Measurements from ENCODE around the gene CMIP.
"Not testable (repeated sequence)": the region's sequence is repeated elsewhere in the genome, so short reads cannot be mapped to it uniquely, and the experiment has no call there.

CMIP gene

DNA sequence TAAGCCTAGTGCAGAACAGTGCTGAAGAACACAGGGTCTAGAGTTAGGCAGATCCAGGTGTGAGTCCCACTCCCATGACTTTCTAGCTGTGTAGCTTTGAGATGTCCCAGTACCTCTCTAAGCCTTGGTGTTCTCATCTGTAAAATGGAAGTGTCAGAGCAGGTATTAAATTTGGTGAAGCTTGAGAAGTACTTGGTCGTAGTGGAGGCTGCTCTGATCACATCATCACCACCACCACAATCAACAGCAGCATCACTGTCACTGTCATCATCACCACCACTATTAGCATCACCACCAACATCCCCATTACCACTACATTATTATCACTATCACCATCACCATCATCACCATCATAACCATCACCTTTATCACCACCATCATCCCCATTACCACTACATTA lies 132.1 kb downstream of the CMIP start:
- in situ Hi-C loops (cut with HindIII; ENCODE audit: low sequenced_read_pairs), result no loop called here

DNA sequence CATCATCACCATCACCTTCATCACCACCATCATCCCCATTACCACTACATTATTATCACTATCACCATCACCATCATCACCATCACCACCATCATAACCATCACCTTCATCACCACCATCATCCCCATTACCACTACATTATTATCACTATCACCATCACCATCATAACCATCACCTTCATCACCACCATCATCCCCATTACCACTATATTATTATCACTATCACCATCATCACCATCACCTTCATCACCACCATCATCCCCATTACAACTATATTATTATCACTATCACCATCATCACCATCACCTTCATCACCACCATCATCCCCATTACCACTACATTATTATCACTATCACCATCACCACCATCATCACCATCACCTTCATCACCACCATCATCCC lies 132.7 kb downstream of the CMIP start:
- in situ Hi-C loops (cut with HindIII; ENCODE audit: low sequenced_read_pairs), result not testable (repeated sequence)

DNA sequence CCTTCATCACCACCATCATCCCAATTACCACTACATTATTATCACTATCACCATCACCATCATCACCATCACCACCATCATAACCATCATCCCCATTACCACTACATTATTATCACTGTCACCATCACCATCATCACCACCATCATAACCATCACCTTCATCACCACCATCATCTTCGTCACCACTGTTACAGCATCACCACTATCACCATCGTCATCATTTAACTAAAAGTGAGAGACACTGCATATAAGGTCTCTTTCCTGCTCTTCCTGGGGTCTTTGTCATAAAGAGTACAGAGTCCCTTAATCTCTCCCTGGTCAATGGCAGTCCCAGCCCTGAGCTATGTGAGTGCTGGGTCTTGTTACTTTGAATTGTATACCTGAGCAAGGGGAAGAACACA lies 133.5 kb downstream of the CMIP start:
- in situ Hi-C loops (cut with HindIII; ENCODE audit: low sequenced_read_pairs), result no loop called here

DNA sequence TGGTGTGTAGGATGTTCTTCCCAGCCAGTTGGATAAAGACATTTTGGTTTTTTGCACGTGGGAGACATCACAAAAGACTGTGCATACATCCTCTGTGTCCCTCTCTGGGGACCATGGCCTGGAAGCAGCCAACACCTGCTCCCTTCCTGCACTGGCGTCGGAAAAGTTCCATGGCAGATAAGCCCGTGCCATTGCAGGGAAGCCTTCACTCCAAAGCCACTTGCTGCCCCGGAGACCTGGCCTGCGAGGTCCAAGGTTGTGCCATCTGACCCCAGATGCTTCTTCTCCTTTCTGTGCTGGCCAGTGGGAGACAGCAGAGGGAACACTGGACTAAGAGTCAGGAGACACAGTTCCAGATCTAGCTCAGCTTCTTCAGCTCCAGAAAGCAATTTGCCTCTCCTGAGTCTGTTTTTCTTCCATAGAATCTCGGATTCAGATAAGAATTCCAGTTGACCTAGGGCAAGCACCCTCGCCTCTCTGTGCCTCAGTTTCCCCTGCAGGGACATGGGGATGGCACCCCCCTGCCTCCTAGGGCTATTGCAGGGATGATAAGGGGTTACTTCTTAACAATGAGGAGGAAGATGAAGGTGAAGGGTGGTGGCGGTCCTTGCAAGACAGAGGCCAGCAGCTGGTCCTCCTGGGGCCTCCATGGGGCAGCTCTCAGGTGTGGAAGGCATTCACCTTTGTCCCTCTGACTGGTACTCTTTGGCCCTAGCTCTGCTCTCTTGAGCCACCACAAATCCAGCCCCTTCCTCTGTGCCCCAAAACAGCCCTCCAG lies 134.2 kb downstream of the CMIP start:
- in situ Hi-C loops (cut with HindIII; ENCODE audit: low sequenced_read_pairs), result no loop called here

DNA sequence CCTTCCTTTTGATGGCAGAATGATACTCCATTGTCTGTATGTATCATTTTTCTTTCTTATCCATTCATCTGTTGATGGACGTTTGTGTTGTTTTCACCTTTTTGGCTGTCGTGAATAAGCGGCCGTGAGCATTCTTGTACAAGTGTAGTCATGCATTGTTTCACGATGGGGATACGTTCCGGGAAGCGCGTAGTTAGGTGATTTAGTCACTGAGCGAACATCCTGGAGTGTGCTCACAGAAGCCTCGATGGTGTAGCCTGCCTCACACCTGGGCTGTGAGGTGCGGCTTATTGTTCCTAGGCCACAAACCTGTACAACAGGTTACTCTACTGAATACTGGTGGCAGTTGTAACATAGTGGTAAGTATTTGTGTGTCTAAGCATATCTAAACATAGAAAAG lies 136.5 kb downstream of the CMIP start:
- in situ Hi-C loops (cut with HindIII; ENCODE audit: low sequenced_read_pairs), result no loop called here

DNA sequence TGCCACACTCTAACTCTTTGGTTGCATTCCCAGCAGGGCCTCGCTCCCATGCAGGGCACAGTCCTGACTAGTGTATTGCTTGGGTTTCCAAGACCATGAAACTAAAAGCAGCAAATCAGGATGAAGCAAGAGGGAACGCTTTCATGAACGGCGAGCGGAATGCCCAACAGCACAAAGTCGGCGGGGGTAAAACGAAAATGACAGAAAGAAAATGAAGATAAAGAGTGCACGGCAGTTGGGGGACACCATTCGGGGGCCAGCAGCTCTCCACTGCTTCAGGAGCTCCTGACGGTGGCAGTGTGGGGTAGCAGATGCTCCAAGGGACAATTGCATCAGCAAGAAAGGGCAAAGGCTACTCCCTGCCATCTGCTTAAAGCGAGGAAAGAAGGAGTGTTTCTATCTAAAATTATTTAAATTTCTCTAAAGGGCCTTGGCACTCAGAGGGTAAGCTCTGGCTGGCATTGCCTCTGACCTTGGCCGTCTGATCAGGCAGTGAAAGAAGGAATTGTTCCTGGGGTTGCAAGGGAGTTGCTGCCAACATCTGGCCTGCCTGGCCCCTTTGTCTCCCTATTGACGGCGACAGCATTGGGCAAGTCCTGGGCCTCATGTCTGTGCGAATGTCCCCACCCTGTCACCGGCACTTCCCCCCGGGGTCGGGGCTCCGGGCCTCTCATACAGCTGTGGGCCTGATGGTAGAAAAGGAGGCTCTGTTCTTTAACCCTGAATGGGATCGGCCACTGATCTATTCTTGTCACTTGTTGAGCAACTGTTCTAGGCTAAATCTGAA lies 138.2 kb downstream of the CMIP start:
- in situ Hi-C loops (cut with HindIII; ENCODE audit: low sequenced_read_pairs), result no loop called here

DNA sequence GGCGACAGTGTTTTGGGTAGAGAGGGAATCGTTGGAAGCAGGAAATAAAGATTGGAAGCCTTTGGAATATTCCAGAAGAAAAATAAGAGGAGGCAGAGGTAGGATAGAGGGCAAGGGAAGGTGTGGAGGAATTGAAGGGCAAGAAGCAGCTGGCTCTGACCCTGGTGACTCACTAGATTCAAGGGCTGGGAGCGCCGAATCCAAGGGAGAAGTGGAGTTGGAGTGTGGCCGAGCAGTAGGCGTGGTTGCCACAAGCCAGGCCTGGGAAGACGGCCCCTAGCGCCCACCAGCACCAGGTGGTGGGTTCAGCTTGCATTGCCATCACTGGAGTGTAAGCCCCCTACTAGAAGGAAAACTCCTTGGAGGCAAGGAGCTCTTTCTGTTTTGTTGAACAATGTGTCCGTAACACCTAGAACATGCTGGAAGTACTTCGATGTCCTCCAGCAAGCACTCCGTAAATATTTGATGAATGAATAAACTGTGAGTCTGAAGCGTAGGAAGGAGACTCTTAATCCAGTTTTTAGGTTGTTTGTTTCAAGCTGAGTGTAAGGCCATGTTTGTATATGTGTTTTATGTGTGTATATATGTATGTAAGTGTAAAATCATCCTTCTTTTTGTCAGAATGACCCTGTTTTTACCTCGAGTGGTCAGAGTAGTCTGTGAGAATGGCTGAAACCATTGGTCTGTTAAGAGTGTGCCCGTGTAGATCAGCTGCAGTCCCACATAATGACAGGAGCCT lies 139.5 kb downstream of the CMIP start:
- in situ Hi-C loops (cut with HindIII; ENCODE audit: low sequenced_read_pairs), result no loop called here

DNA sequence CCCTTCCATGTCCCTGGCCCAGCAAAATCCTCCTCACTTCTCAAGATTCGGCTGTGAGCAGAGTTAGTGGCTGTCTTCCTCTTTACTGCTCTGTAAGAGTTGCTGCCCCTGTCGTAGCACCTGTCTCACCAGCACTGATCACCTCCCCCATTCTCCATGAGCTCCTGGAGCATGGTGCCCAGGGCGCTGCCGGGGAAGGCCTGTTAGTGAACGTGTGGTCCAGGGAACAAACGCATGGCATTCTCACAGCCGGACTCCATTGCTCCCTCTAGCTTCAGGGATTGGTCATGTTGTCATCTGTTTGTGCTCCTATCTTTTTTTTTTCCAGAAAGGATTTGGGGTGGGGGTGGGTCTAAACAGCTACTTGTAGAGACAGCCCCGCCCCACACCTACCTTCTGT lies 141.2 kb downstream of the CMIP start:
- in situ Hi-C loops (cut with HindIII; ENCODE audit: low sequenced_read_pairs), result loop anchor here (5.0 kb wide), 2 partner anchors 37 to 93 kb away; no protein-coding TSS in a partner anchor

DNA sequence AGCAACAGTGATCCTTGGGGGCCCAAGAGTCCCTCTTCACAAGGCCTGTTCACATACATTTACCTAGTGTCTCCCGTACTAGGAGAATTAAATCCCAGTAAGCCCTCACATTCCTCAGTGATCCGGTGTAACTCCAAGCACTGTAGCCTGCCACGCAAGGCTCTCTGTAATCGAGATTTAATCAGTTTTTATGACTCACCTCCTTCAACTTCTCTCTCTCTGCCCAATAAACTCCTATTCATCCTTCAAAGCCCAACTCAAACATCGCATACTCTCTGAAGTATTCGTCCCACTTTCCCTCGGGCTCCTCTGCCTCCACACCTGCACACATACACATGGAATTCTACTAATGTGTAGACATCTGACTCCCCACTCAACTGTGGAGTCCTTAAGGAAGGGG lies 141.8 kb downstream of the CMIP start:
- in situ Hi-C loops (cut with HindIII; ENCODE audit: low sequenced_read_pairs), result loop anchor here (5.0 kb wide), 2 partner anchors 36 to 94 kb away; no protein-coding TSS in a partner anchor

DNA sequence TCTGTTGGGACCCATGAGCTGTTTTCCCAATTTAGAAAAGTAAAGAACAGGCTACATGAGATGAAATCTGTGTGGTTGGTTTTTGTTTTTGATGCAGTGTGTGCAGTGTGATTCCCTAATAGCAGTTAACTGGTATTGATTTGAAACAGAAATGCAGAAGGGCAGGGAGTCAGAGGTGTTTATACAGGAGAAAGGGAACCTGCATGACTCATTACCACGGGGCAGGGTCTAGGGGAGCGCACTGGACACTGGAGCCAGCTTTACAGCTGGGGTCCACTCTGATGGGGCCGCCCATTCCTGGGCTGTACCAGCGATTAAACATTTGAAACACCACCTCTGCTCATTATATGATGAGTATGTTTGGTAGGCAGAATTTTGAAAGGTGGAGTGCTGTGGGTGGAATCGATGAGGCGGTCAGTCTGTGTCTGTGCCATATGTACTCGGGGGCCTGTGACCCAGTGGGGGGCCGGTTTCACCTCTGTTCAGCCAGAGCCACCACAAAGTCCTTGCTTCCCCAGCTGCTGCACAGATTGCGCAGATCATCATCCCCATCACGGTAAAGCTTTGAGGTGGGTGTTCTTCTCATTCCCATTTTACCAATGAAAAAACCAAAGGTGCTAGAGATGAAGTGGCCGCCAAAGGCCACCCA lies 142.5 kb downstream of the CMIP start:
- in situ Hi-C loops (cut with HindIII; ENCODE audit: low sequenced_read_pairs), result loop anchor here (5.0 kb wide), 2 partner anchors 35 to 95 kb away; no protein-coding TSS in a partner anchor

DNA sequence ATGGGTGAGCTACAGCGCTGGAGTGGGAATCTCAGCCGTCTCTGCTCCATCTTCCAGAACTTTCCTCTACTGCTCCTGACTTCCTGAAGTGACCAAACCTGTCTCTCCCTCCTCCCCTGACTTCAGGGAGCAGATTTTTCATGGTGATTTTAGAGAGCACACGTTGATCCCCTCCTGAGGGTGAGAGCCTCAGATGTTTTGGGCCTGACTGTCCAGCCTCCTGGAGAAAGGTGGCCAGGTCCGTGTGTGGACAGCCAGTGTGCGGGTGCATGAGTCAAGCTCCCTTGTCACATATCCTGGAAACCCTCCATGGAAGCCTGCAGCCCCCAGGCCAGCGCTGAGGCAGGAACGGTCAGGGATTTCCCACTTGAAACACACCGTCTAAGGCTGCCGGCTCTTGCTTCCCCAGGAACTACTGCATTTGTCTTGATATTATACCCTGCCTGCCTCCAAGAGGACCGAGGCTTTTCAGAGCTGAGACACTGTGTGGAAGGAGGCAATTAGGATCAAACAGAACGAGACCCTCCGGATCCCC lies 143.1 kb downstream of the CMIP start:
- in situ Hi-C loops (cut with HindIII; ENCODE audit: low sequenced_read_pairs), result loop anchor here (5.0 kb wide), 2 partner anchors 35 to 95 kb away; no protein-coding TSS in a partner anchor

DNA sequence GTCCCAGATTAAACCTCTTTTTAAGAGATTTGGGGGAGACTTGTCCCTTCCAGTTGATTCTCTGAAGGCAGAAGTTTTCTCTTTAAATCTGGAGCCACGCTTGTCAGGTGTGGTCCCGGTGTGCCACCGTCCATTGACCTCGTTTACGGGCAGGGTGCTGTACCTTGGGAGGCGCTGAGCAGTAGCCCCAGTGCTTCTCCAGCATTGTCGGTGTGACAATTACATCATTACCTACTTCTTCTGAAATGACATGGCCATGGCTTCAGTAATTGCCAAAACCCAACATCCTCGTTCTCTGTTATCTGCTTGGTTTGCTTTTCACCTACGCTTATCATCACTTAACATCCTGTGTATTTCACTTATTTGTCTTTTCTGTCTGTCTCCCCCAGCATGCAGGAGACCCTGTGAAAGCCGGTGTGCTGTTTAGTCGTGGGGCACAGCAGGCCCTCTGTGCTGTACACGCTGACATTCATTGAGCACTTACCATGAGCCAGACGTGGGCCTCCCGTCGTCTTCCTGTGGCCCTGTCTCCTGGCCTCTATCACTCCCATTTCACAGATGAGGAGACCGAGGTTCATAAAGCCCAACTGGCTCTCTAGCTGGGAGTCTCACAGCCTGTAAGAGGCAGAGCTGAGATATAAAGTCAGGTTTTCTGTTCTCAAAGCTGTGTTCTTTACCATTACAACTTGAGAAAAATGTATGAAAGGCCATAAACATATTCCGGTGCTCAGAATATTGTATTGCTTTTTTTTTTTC lies 143.9 kb downstream of the CMIP start:
- in situ Hi-C loops (cut with HindIII; ENCODE audit: low sequenced_read_pairs), result loop anchor here (5.0 kb wide), 2 partner anchors 34 to 96 kb away; no protein-coding TSS in a partner anchor

DNA sequence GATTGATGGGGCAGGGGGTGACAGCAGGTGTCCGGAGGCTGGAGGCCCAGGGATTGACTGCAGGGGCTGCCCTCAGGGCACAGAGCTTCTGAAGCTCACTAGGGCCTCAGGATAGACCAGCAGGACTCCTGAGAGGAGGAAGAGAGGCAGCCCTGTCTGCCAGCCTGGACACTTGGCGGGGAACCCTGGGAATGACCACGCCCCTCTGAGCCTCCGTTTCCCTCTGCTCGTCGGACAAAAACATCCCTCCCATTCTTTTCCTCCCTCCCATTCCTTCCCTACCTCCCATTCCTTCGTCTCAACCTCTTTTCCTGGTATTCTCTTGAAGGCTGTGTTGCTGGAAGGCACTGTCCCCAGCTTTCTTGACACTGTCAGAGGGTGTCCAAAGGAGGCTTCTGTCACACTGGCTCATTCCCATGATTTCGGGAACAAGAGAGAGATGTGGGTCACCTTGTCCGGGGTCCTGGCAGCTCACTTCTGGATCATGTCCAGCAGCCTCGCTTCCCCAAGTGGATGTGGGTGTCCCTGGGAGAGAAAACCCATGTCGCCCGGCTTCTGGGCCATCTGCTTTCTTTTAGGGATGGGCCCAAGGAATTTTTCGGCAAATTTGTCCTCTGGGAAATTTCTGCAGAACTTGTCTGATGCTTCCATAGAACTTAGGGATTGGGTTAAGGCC lies 145.5 kb downstream of the CMIP start:
- in situ Hi-C loops (cut with HindIII; ENCODE audit: low sequenced_read_pairs), result loop anchor here (5.0 kb wide), 2 partner anchors 32 to 98 kb away; no protein-coding TSS in a partner anchor

DNA sequence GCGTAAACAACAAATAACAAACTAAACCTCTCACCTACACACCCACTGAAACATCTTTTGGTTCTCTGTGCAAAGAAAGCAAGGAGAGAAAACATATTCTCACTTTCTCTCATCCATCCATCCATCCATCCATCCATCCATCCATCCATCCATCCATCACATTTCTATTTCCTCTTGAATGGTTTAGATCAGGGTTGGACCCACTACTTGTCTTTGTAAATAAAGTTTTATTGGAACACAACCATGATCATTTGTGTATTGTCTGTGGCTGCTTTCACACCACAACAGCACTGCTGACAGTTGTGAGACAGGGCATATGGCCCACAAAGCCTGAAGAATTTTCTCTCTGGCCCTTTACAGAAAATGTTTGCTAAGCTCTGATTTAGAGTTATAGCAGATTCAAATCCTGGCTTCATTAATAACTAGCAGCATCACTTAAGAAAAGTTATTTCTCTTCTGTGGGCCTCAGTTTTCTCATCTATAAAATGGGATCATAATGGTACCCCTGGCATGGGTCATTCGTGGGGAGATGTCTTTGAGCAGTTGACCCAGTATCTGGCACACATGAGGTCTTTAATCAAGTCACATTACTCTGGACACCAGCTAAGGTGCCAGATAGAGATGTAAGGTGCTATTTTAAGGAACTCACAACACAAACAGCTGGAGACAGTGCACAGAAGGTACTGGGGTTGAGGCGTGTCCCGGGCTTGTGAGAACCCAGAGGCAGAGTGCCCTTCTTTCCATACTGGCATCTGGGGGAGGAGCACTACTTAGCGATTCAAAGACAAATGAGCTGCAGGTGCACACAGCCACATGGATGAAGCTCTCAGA lies 146.3 kb downstream of the CMIP start:
- in situ Hi-C loops (cut with HindIII; ENCODE audit: low sequenced_read_pairs), result no loop called here

DNA sequence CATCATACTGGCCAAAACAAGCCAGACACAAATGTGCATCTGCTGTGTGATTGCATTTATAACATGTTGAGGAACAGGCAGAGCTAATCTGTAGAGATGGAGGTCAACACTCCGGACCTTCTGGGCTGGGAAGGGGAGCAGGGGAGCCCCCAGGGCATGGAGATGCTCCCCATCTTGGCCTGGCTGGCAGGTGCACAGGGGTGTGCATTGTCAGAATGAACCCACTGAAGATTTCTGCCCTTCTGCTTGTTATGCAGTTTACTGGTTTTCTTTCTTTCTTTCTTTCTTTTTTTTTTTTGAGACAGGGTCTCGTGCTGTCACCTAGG lies 146.9 kb downstream of the CMIP start:
- in situ Hi-C loops (cut with HindIII; ENCODE audit: low sequenced_read_pairs), result no loop called here

DNA sequence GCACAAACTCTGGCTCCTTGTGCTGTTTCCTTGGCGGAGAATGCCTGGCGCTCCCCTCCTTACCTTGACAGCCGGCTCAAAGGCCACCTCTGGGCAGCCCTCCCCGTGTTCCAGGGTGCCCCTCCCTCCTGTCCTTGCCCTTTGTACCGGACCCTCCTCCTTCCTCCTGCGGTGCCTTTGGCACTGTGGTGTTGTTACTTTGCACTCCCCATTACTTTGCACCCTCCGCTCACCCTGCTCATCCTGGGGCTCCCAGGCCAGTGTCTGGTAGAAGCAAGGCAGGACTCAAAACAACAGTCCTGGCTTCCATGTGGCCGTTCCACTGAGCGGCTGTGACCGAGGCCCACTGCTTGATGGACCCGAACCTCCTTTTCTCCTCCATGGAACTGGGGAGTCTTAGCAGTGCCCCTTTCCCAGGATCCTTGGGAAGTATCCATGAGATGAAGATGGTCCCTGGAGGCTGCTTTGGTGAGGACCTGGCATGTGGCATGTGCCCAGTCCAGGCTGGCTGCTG lies 147.8 kb downstream of the CMIP start:
- in situ Hi-C loops (cut with HindIII; ENCODE audit: low sequenced_read_pairs), result no loop called here

DNA sequence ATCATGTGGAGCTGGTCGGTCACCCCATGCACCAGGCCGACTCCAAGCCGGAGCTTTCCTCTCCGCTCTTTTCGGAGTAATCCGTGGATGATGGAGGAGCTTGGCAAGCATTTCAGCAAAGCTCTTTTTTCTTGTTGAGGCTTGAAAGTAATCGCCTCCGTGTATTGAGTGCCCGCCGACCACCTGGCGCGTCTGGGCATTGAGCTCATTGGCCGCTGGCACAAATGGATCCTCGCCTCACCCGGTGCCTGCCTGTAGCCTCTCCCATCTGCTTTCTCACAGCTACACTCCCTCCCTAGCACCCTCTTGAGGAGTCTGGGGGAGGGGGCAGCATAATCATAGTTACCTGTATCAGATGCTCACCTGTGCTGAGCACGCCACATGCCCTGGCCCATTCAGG lies 148.9 kb downstream of the CMIP start:
- in situ Hi-C loops (cut with HindIII; ENCODE audit: low sequenced_read_pairs), result no loop called here

DNA sequence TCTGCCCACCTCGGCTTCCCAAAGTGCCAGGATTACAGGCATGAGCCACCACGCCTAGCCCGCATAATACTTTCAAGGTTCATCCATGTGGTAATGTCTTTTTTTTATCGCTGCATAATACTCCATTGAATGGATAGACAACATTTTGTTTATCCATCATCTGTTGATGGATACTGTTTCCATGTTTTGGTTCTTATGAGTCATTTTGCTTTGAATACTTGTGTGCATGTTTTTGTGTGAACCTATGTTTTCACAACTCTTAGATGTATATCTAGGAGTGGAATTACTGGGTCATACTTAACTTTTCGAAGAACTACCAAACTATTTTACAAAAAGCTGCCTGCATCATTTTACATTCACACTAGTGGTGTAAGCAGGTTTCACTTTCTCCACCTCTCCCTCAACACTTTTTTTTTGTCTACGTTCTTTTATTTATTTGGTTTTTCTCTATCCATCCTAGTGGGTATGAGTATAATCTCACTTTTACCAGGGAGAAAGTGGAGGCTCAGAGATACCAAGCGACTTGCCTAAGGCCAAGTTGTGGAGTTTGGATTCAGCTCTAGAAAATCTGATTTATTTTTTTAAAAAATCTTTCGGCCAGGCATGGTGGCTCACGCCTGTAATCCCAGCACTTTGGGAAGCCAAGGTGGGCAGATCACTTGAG lies 151.2 kb downstream of the CMIP start:
- in situ Hi-C loops (cut with HindIII; ENCODE audit: low sequenced_read_pairs), result no loop called here
